GM19328 (cell line): ENCODE results near the gene TSPAN15.
"Not testable (repeated sequence)": the region's sequence is repeated elsewhere in the genome, so short reads cannot be mapped to it uniquely, and the experiment has no call there.

ENCODE experiments used
- ATAC-seq: cut with Tn5 transposase; IDR thresholded peaks from one replicate; pipeline ENCODE4 v1.9.1; 2021; ENCODE audit warnings: mild to moderate bottlenecking, moderate library complexity; ENCODE audit not compliant: unreplicated experiment

The TSPAN15 gene

GRCh38 chr10:69533658-69534057, 82.4 kb downstream of the TSPAN15 start:
- no peak for ATAC-seq

DNA sequence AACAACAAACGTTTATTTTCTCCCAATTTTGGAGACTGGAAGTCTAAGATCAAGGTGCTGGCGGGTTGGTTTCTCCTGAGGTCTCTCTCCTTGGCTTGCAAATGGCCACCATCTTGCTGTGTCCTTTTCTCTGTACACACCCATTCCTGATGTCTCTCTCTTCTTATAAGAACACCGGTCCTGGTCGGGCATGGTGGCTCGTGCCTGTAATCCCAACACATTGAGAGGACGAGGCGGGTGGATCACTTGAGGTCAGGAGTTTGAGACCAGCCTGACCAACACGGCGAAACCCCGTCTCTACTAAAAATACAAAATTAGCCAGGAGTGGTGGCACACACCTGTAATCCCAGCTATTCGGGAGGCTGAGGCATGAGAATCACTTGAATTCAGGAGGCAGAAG, 85.3 kb downstream of the TSPAN15 start:
- ATAC-seq, result not testable (repeated sequence)

DNA sequence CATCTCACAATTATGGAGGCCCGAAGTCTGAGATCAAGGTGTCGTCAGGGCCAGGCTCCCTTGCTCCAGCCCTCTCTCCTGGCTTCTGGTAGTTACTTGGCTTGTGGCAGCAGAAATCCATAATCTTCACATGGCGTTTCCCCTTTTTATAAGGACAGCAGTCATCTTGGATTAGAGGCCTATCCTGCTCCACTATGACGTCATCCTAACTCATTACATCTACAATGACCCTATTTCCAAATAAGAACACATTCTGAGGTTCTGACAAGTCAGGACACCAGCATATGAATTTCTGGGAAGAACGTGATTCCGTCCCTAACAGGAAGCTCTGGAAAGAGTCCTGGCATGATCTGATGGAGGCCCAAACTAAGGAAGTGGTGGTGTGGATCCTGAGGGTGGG, 86.2 kb downstream of the TSPAN15 start:
- no peak for ATAC-seq

- no peak for ATAC-seq
These were observed 87.2 kb downstream of the TSPAN15 start for GRCh38 chr10:69538461-69538860.

- no peak for ATAC-seq
These were observed 90.2 kb downstream of the TSPAN15 start for GRCh38 chr10:69541463-69541862.

DNA sequence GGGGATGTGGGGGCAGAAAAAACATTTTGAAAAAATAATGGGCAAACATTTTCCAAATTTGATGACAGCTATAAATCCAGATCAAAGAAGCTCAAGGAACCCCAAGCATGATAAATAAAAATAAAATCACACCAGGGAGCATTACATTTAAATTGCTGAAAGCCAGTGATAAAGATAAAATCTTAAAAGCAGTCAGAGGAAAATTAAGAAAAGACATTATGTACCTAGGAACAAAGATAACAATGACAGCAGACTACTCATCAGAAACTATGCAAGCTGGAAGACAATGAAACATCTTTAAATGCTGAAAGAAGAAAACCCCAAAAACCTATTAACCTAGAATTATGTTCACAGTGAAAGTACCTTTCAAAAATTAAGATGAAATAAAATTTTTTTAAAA, 98.7 kb downstream of the TSPAN15 start:
- ATAC-seq, result no peak

GRCh38 chr10:69552268-69552667, 101.0 kb downstream of the TSPAN15 start:
- ATAC-seq, result no peak

GRCh38 chr10:69553328-69553727, 102.1 kb downstream of the TSPAN15 start:
- no peak for ATAC-seq

GRCh38 chr10:69554611-69555010, 103.3 kb downstream of the TSPAN15 start:
- no peak for ATAC-seq
